ENCODE measurements around the gene PTPRG.

PTPRG gene

DNA sequence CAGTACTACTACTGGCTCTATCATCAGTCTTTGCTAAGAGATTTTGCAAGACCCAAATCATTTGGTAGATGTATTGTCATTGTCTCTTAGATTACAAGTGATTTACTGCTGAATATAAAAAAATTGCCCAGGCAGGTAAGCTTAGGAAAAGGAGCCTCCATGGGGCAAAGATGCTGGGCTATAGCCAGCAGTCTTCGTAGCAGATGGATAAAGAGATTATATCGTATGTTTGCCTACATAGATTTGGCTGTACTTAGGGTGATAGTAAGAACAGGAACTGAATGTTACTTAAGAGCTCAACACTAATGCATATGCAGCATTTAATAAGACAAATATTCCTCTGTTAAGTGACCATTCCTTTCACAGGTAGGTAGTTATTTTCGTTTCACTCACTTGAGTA is 48.9 kb downstream of the PTPRG start:
- no peak for TF ChIP-seq CTCF (conservative IDR thresholded peaks at IDR 0.05)
- H3K27ac ChIP-seq = peak overlapping the region; percentile 51

DNA sequence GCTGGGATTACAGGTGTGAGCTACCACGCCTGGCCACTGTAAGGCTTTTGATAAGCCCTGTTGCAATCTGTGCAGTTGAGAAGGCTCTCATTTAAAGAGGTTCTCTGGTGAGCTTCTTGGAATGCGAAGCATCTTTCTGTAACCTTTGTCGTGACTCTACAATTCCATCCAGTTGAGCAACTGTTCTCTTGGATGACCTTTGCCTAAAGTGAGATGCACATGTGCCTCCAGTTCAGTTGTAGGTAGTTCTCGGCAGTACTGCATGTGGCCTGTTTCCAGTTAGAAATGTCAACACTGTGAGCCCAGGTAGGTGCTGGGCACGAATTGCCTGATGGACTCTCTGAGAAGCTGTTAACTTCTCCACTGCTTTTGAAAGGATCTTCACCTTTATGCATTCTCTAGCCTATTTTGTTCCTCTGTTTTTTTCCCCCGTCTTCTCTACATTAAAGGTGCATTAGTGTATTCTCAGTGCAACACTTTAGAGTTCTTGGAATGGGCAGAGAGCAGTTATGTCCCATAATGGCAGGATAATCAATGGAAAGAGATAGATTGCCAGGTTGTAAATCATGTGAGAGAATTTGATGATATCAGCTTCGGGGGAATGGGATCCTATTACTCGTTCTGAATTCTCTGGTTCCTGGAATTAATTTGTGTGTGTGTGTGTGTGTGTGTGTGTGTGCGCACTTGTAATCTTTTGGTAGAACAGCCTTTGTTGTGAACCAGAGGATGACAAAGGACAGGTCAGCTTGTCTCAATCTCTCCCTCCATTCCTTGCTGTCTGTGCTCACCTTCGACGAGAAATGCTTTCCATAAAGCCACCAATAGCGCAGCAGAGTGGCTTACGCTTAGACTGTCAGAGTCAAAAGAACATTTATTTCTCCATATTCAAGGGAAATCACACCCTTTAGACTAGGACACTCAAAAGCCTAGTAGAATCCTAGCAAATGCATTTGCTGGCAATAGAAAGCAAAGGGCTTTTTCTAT is 51.1 kb downstream of the PTPRG start:
- TF ChIP-seq CTCF (conservative IDR thresholded peaks at IDR 0.05) = no peak
- no peak overlapping the region for H3K27ac ChIP-seq

DNA sequence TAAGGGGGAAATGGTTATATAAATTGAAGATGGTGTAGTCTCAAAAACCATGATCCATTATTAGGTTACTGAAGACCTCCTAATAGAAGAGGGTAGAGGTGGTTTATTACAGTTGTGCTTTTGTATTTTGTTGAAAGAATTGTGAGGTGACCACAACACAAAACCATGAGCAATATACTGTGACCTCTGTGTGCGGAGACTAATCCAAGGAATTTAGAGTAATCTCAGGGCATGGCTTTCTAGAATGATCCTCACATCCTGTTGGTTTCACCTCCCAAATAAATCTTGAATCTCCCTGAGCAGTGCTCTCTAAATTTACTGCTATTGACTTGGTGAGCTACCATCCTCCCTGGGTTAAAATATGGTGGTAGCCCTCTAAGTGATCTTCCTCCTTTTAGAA is 52.3 kb downstream of the PTPRG start:
- no peak overlapping the region for H3K27ac ChIP-seq
- TF ChIP-seq CTCF (conservative IDR thresholded peaks at IDR 0.05) = no peak

- H3K27ac ChIP-seq = no peak overlapping the region
- no peak for TF ChIP-seq CTCF (conservative IDR thresholded peaks at IDR 0.05)
Observed at GRCh38 chr3:61615643-61616042, 54.3 kb downstream of the PTPRG start.

DNA sequence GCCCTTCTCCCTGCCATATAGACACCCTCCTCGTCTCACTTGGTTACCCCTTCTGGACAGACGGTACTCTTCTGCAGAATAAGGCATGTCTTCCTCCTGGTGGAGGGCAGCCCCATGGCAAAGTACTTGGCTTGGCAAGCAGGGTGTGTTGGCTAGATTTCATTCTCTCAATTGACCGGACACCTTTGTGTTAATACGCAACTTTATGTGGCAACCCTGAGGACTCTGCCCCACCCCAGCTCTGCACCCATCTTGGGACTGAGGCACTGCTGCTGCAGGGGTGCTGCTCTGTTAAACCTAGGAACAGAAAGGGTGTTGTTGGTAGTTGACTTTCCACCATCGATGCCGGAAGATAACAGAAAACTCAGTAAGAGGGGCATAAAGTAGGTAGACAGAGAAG is 55.2 kb downstream of the PTPRG start:
- TF ChIP-seq CTCF (conservative IDR thresholded peaks at IDR 0.05) = no peak

GRCh38 chr3:61617041-61617440 is 55.7 kb downstream of the PTPRG start:
- H3K27ac ChIP-seq = no peak overlapping the region
- TF ChIP-seq CTCF (conservative IDR thresholded peaks at IDR 0.05) = no peak

More for the DNA sequence above, 55.2 kb downstream of the PTPRG start:
- no peak overlapping the region for H3K27ac ChIP-seq

GRCh38 chr3:61617651-61618050 is 56.3 kb downstream of the PTPRG start:
- no peak for TF ChIP-seq CTCF (conservative IDR thresholded peaks at IDR 0.05)

More at GRCh38 chr3:61617651-61618050, 56.3 kb downstream of the PTPRG start:
- no peak overlapping the region for H3K27ac ChIP-seq

All from VCaP (cell line).